H1 (cell line): ENCODE data around the gene ALLC. TPM values are rescaled to one million over a fixed set of nuclear protein-coding genes. Genes with fewer than 3 reads are reported as not detected.

ENCODE experiments used
- CTCF ChIA-PET: fragments of 300-600 bp; sonication (Branson Sonifier 250); formaldehyde crosslinking; loops from one replicate; lab custom pipeline; 2021; ENCODE audit not compliant: partially characterized antibody; lab: Charles Lee
- POLR2A ChIA-PET: fragments of 300-600 bp; sonication (Branson Sonifier 250); formaldehyde crosslinking; loops from one replicate; lab custom pipeline; 2021; ENCODE audit warnings: inconsistent platforms; ENCODE audit not compliant: partially characterized antibody; lab: Charles Lee
- DNase-seq, 2 experiments: peaks; one replicate each; pipeline versions ENCODE4 v3.0.0 to v3.0.0-alpha.2; 2010 to 2022; ENCODE audit warnings: low spot score in 2 of 2, low read depth in 1 of 2, mixed read lengths in 1 of 2
- FAIRE-seq: peaks from 2 replicates; lab custom pipeline; 2011; peaks lifted over from hg19 to GRCh38; lab: Jason Lieb, UNC
- H2AFZ ChIP-seq: 2 replicates; pipeline ENCODE4 v1.8.1; 2012; ENCODE audit warnings: low read length, inconsistent platforms
- H2AK5ac ChIP-seq: 2 replicates; pipeline ENCODE4 v1.6.1; 2013; ENCODE audit warnings: low read depth, low read length
- H2BK120ac ChIP-seq: replicated peaks from 2 replicates; pipeline ENCODE3; 2013; ENCODE audit warnings: low read depth, low read length, inconsistent platforms
- H2BK12ac ChIP-seq: 2 replicates; pipeline ENCODE4 v1.6.1; 2013; ENCODE audit warnings: low read depth, low read length
- H2BK15ac ChIP-seq: 2 replicates; pipeline ENCODE4 v1.6.1; 2013; ENCODE audit warnings: low read length
- H2BK20ac ChIP-seq: 2 replicates; pipeline ENCODE4 v1.6.1; 2013; ENCODE audit warnings: low read length
- H2BK5ac ChIP-seq: 2 replicates; pipeline ENCODE4 v1.6.1; 2013; ENCODE audit warnings: low read depth, low read length
- H3K14ac ChIP-seq: 2 replicates; pipeline ENCODE4 v1.6.1; 2013; ENCODE audit warnings: inconsistent platforms; ENCODE audit not compliant: insufficient read length
- H3K18ac ChIP-seq: 2 replicates; pipeline ENCODE4 v1.6.1; 2013; ENCODE audit warnings: low read length; ENCODE audit errors: extremely low read depth
- H3K23ac ChIP-seq: 2 replicates; pipeline ENCODE4 v1.6.1; 2013; ENCODE audit warnings: inconsistent platforms; ENCODE audit not compliant: insufficient read length
- H3K23me2 ChIP-seq: 2 replicates; pipeline ENCODE4 v1.6.1; 2013; ENCODE audit warnings: low read depth, low read length
- H3K27ac ChIP-seq: 2 replicates; pipeline ENCODE4 v1.6.1; 2011; ENCODE audit warnings: low read depth, low read length, inconsistent platforms
- H3K27me3 ChIP-seq, 4 experiments: replicated peaks in 1 of 4; 1 replicate in 1 of 4; 2 replicates in 3 of 4; pipeline versions ENCODE4 v1.6.1 to v1.8.1; 2011 to 2013; ENCODE audit warnings: low read length in 3 of 4, mild to moderate bottlenecking in 3 of 4, inconsistent platforms in 2 of 4, mixed read lengths in 2 of 4, moderate library complexity in 1 of 4; ENCODE audit not compliant: control insufficient read depth in 3 of 4, insufficient read depth in 3 of 4; ENCODE audit errors: extremely low read depth in 1 of 4
- H3K36me3 ChIP-seq, 4 experiments: 2 replicates each; pipeline versions ENCODE4 v1.6.1 to v1.8.1; 2011 to 2013; ENCODE audit warnings: mild to moderate bottlenecking in 4 of 4, low read length in 3 of 4, moderate library complexity in 2 of 4, control low read depth in 1 of 4, inconsistent platforms in 1 of 4; ENCODE audit not compliant: insufficient read depth in 4 of 4, control insufficient read depth in 2 of 4
- H3K4ac ChIP-seq: replicated peaks from 2 replicates; pipeline ENCODE3; 2013; ENCODE audit warnings: low read length, low read depth, mixed read lengths, inconsistent platforms; ENCODE audit not compliant: insufficient read length
- H3K4me1 ChIP-seq, 4 experiments: replicated peaks in 1 of 4; 1 replicate in 1 of 4; 2 replicates in 3 of 4; pipeline versions ENCODE4 v1.6.1 to v1.8.1; 2011 to 2013; ENCODE audit warnings: low read length in 3 of 4, inconsistent platforms in 2 of 4, mixed read lengths in 1 of 4; ENCODE audit not compliant: insufficient read depth in 4 of 4, control insufficient read depth in 3 of 4
- H3K4me2 ChIP-seq, 2 experiments: 2 replicates each; pipeline versions ENCODE4 v1.6.1 to v1.8.1; 2011 to 2013; ENCODE audit warnings: low read depth in 2 of 2, low read length in 2 of 2, control low read depth in 1 of 2, inconsistent platforms in 1 of 2, mild to moderate bottlenecking in 1 of 2; ENCODE audit not compliant: insufficient read depth in 1 of 2
- H3K4me3 ChIP-seq, 4 experiments: fragments of 200-600, 300-600 bp in 1 of 4; sonication (generic), shearing (Covaris generic), sonication (Bioruptor Twin) in 1 of 4; 2 replicates each; pipeline versions ENCODE4 v1.5.1 to v1.8.1; 2011 to 2016; ENCODE audit warnings: low read length in 4 of 4, low read depth in 3 of 4, control low read depth in 2 of 4, inconsistent platforms in 2 of 4, mild to moderate bottlenecking in 2 of 4, mixed read lengths in 1 of 4, moderate library complexity in 1 of 4; ENCODE audit not compliant: insufficient read depth in 2 of 4; ENCODE audit errors: extremely low read depth in 1 of 4
- H3K56ac ChIP-seq: replicated peaks from 2 replicates; pipeline ENCODE3; 2013; ENCODE audit warnings: low read depth, mild to moderate bottlenecking, mixed read lengths, low read length, inconsistent platforms; ENCODE audit not compliant: insufficient read length
- H3K79me1 ChIP-seq: 2 replicates; pipeline ENCODE4 v1.6.1; 2013; ENCODE audit warnings: low read depth, low read length, control low read depth
- H3K79me2 ChIP-seq, 2 experiments: 2 replicates each; pipeline versions ENCODE4 v1.6.1 to v1.8.1; 2012 to 2013; ENCODE audit warnings: low read length in 2 of 2, mild to moderate bottlenecking in 2 of 2, inconsistent platforms in 1 of 2; ENCODE audit not compliant: insufficient read depth in 2 of 2, control insufficient read depth in 1 of 2
- H3K9ac ChIP-seq, 4 experiments: replicated peaks in 1 of 4; 1 replicate in 1 of 4; 2 replicates in 3 of 4; pipeline versions ENCODE4 v1.6.1 to v1.8.1; 2011 to 2013; ENCODE audit warnings: low read depth in 3 of 4, low read length in 3 of 4, control low read depth in 2 of 4, mild to moderate bottlenecking in 2 of 4, moderate library complexity in 2 of 4, inconsistent platforms in 1 of 4; ENCODE audit errors: extremely low read depth in 1 of 4
- H3K9me3 ChIP-seq, 2 experiments: 2 replicates each; pipeline versions ENCODE4 v1.6.1 to v1.8.1; 2012 to 2013; ENCODE audit warnings: mild to moderate bottlenecking in 2 of 2, moderate library complexity in 2 of 2, control low read depth in 1 of 2, inconsistent platforms in 1 of 2, low read depth in 1 of 2, low read length in 1 of 2, mixed read lengths in 1 of 2; ENCODE audit not compliant: insufficient read depth in 2 of 2
- H4K20me1 ChIP-seq, 2 experiments: replicated peaks in 1 of 2; 2 replicates each; pipeline versions ENCODE3 to v1.8.1; 2011 to 2013; ENCODE audit warnings: inconsistent platforms in 2 of 2, low read length in 2 of 2, mild to moderate bottlenecking in 1 of 2; ENCODE audit not compliant: insufficient read depth in 2 of 2, control insufficient read depth in 1 of 2
- H4K5ac ChIP-seq: 2 replicates; pipeline ENCODE4 v1.6.1; 2013; ENCODE audit warnings: low read length, low read depth, mixed read lengths, inconsistent platforms; ENCODE audit not compliant: insufficient read length
- H4K8ac ChIP-seq: 2 replicates; pipeline ENCODE4 v1.8.0; 2013; ENCODE audit warnings: mild to moderate bottlenecking, moderate library complexity, low read length, inconsistent platforms; ENCODE audit not compliant: insufficient read depth; ENCODE audit errors: extremely low read depth
- H4K91ac ChIP-seq: replicated peaks from 2 replicates; pipeline ENCODE3; 2013; ENCODE audit warnings: low read length, mixed read lengths, inconsistent platforms; ENCODE audit not compliant: insufficient read length
- HDAC6 ChIP-seq: IDR thresholded peaks from one replicate; pipeline ENCODE4 v1.7.1; 2012; ENCODE audit warnings: low read depth, mild to moderate bottlenecking, inconsistent platforms, low read length, moderate library complexity
- JUN ChIP-seq: IDR thresholded peaks from 2 replicates; pipeline ENCODE4 v1.6.1; 2011; ENCODE audit warnings: low read depth, mild to moderate bottlenecking, improper control_type of control experiment, low read length
- WGBS, 2 experiments: shearing (Covaris generic) in 1 of 2; methylation state at CpG; one replicate each; pipeline versions ENCODE4 v1.1.6 to v1.1.7; 2013 to 2015; ENCODE audit warnings: low lambda C conversion rate in 2 of 2, mixed read lengths in 2 of 2, inconsistent platforms in 1 of 2, low coverage in 1 of 2, missing lambda C conversion rate in 1 of 2; ENCODE audit not compliant: insufficient replicate concordance in 2 of 2, insufficient coverage in 1 of 2, insufficient read length in 1 of 2; ENCODE audit errors: extremely low coverage in 1 of 2, missing lambda C conversion rate in 1 of 2; 5-methylcytosine and 5-hydroxymethylcytosine counted together
- polyA plus RNA-seq, 7 experiments: library from polyadenylated mRNA; depleted of rRNA in 3 of 7; stranded (reverse) in 5 of 7; unstranded in 2 of 7; fragments of >200 nt in 5 of 7; fragments of 200-250 nt in 2 of 7; gene quantifications; 1 replicate in 5 of 7; 2 replicates in 1 of 7; 4 replicates in 1 of 7; pipeline versions ENCODE4 v1.2.1 to v1.2.3, GENCODE V29; 2011 to 2013; ENCODE audit warnings: missing spikeins in 2 of 7, mixed read lengths in 2 of 7
- total RNA-seq: library from RNA; stranded (reverse); fragmentation: NEBNext Ultra II Directional; extraction: Animal tissue kit (Norgen Biotek cat#: 25700); gene quantifications from 2 replicates; pipeline ENCODE4 v1.2.1, GENCODE V29; 2021

The ALLC gene
- total and polyA plus RNA-seq, 2 of the 8 experiments (the other 6 are each of a cell fraction or from before 2014, with no cell fraction given) = not detected

GRCh38 chr2:3625186-3625585, 32.8 kb upstream of the ALLC start:
- H2BK15ac ChIP-seq = no peak overlapping the region
- H4K91ac ChIP-seq = no peak overlapping the region
- peaks cover 0 to 1% of the 10 kb centered on the region in 2 experiments for H4K20me1 ChIP-seq
- peak in 1 of 2 experiments; percentile 27 for DNase-seq
- H3K4me1 ChIP-seq = no peaks in the 10 kb centered on the region; a peak in 2 of 7 replicates
- no peak overlapping the region for H4K8ac ChIP-seq
- ChIA-PET POLR2A (no interaction called here), CTCF (interaction anchor here (1.6 kb wide), 1 partner anchor 27 kb away, joined by 8 read pairs; no protein-coding TSS in a partner anchor)
- no peak overlapping the region for H4K5ac ChIP-seq
- no peak overlapping the region for H2AK5ac ChIP-seq
- H3K56ac ChIP-seq = no peak overlapping the region
- no peaks in the 10 kb centered on the region for H3K79me2 ChIP-seq
- no peak overlapping the region for H2AFZ ChIP-seq
- no peak overlapping the region for H3K4ac ChIP-seq
- no peak overlapping the region for H2BK12ac ChIP-seq
- no peaks in the 10 kb centered on the region for H3K23me2 ChIP-seq
- TF ChIP-seq JUN (no peak), HDAC6 (no peak)
- no peak overlapping the region for H3K18ac ChIP-seq
- H3K9me3 ChIP-seq = peaks cover 0 to 3% of the 10 kb centered on the region in 2 experiments; a peak in 1 of 4 replicates
- no peak overlapping the region for H3K14ac ChIP-seq
- H3K4me3 ChIP-seq = no peak overlapping the region
- 92% methylated on average over 5 of the region's 8 CpGs; no CpG with 5 or more reads in 1 of the 2 experiments for WGBS, 2 experiments
- H3K9ac ChIP-seq = no peak overlapping the region
- H3K4me2 ChIP-seq = no peak overlapping the region
- H3K36me3 ChIP-seq = no peaks in the 10 kb centered on the region
- FAIRE-seq = no peak
- no peaks in the 10 kb centered on the region for H3K79me1 ChIP-seq
- H2BK5ac ChIP-seq = no peak overlapping the region
- no peak overlapping the region for H2BK20ac ChIP-seq
- H3K23ac ChIP-seq = no peak overlapping the region
- no peak overlapping the region for H2BK120ac ChIP-seq
- no peaks in the 10 kb centered on the region; a peak in 1 of 7 replicates for H3K27me3 ChIP-seq
- H3K27ac ChIP-seq = no peak overlapping the region
